B cell (primary cell): ENCODE measurements around the gene G0S2. TPM values are rescaled to one million over a fixed set of nuclear protein-coding genes. Genes with fewer than 3 reads are reported as not detected.

Source experiments
- ATAC-seq: fragments of 200-7000 bp; cut with Tn5 transposase; one replicate; pipeline ENCODE4 v1.10.0; 2021; ENCODE audit warnings: low read depth, mild to moderate bottlenecking, moderate number of reproducible peaks, moderate library complexity
- CTCF ChIA-PET: fragments of 350-600 bp; sonication (Branson Sonifier 250); formaldehyde crosslinking; loops from one replicate; lab custom pipeline; 2021; ENCODE audit warnings: antibody characterized with exemption, inconsistent platforms; lab: Charles Lee
- POLR2A ChIA-PET: fragments of 350-600 bp; sonication (Branson Sonifier 250); formaldehyde crosslinking; loops from one replicate; lab custom pipeline; 2021; ENCODE audit warnings: antibody characterized with exemption; lab: Charles Lee
- DNase-seq: peaks from one replicate; pipeline ENCODE4 v3.0.0; 2013
- H2AFZ ChIP-seq: 2 replicates; pipeline ENCODE4 v1.6.1; 2012; ENCODE audit warnings: mild to moderate bottlenecking, low read depth, low read length; ENCODE audit not compliant: insufficient read depth, poor library complexity, severe bottlenecking
- H3K27ac ChIP-seq, 2 donors: 1 replicate in 1 of 2; 2 replicates in 1 of 2; pipeline ENCODE4 v1.5.1; 2012 to 2013; ENCODE audit warnings: low read length in 2 of 2, mild to moderate bottlenecking in 2 of 2, moderate library complexity in 1 of 2
- H3K27me3 ChIP-seq, 4 experiments: fragments of 200-600 bp in 1 of 4; sonication (generic) in 1 of 4; replicated peaks in 1 of 4; 1 replicate in 2 of 4; 2 replicates in 2 of 4; pipeline versions ENCODE4 v1.6.1 to v1.7.0; 2013 to 2016; ENCODE audit warnings: low read length in 3 of 4, mild to moderate bottlenecking in 2 of 4, mixed read lengths in 1 of 4, moderate library complexity in 1 of 4; ENCODE audit not compliant: insufficient read depth in 4 of 4, control insufficient read depth in 3 of 4; ENCODE audit errors: control extremely low read depth in 1 of 4
- H3K36me3 ChIP-seq, 2 experiments: replicated peaks in 1 of 2; 1 replicate in 1 of 2; 2 replicates in 1 of 2; pipeline versions ENCODE4 v1.6.1 to v1.7.1; 2013; ENCODE audit warnings: low read length in 1 of 2; ENCODE audit not compliant: insufficient read depth in 2 of 2, control insufficient read depth in 1 of 2; ENCODE audit errors: control extremely low read depth in 1 of 2, extremely low read depth in 1 of 2
- H3K4me1 ChIP-seq, 2 donors: fragments of 200-600 bp in 1 of 2; sonication (generic) in 1 of 2; 1 replicate in 1 of 2; 2 replicates in 1 of 2; pipeline versions ENCODE4 v1.5.1 to v1.6.1; 2013 to 2017; ENCODE audit warnings: low read length in 2 of 2; ENCODE audit not compliant: control insufficient read depth in 2 of 2, insufficient read depth in 2 of 2
- H3K4me2 ChIP-seq: replicated peaks from 2 replicates; pipeline ENCODE3; 2012; ENCODE audit warnings: mild to moderate bottlenecking, low read depth, low read length; ENCODE audit not compliant: poor library complexity, severe bottlenecking
- H3K4me3 ChIP-seq, 5 experiments: fragments of 200-600 bp in 1 of 5; sonication (generic) in 1 of 5; 1 replicate in 3 of 5; 2 replicates in 2 of 5; pipeline versions ENCODE4 v1.5.1 to v1.7.0; 2011 to 2016; ENCODE audit warnings: low read length in 4 of 5, mild to moderate bottlenecking in 4 of 5, low read depth in 2 of 5, control low read depth in 1 of 5, moderate library complexity in 1 of 5; ENCODE audit not compliant: insufficient read depth in 1 of 5; ENCODE audit errors: control extremely low read depth in 1 of 5, extremely low read depth in 1 of 5
- H3K79me2 ChIP-seq: fragments of 200-600 bp; sonication (generic); one replicate; pipeline ENCODE4 v1.6.0; 2016; ENCODE audit warnings: low read length; ENCODE audit not compliant: control insufficient read depth, insufficient read depth
- H3K9ac ChIP-seq: fragments of 200-600 bp; sonication (generic); 2 replicates; pipeline ENCODE4 v1.6.1; 2017; ENCODE audit warnings: mild to moderate bottlenecking, low read length, moderate library complexity
- H3K9me3 ChIP-seq, 3 donors: one replicate each; pipeline versions ENCODE4 v1.6.1 to v1.7.1; 2013; ENCODE audit warnings: low read length in 2 of 3; ENCODE audit not compliant: control insufficient read depth in 2 of 3, insufficient read depth in 1 of 3; ENCODE audit errors: control extremely low read depth in 1 of 3
- H4K20me1 ChIP-seq: 2 replicates; pipeline ENCODE4 v1.6.0; 2012; ENCODE audit warnings: mild to moderate bottlenecking, low read length; ENCODE audit not compliant: insufficient read depth, control insufficient read depth, poor library complexity, severe bottlenecking
- H3K27ac Mint-ChIP-seq: one replicate; pipeline ENCODE4 v1.8.0; 2021; ENCODE audit warnings: mixed read lengths
- H3K27me3 Mint-ChIP-seq: one replicate; pipeline ENCODE4 v1.8.0; 2021; ENCODE audit warnings: mixed read lengths
- H3K4me1 Mint-ChIP-seq: one replicate; pipeline ENCODE4 v1.8.0; 2021; ENCODE audit warnings: mixed read lengths
- H3K4me3 Mint-ChIP-seq: one replicate; pipeline ENCODE4 v1.8.0; 2021; ENCODE audit warnings: mixed read lengths
- H3K9me3 Mint-ChIP-seq: one replicate; pipeline ENCODE4 v1.8.0; 2022; ENCODE audit warnings: mixed read lengths; ENCODE audit not compliant: insufficient read depth
- CTCF ChIP-seq: fragments of 200-600 bp; IDR thresholded peaks from one replicate; pipeline ENCODE4 v1.8.0; 2022; ENCODE audit warnings: antibody characterized with exemption, mild to moderate bottlenecking
- EZH2 ChIP-seq: IDR thresholded peaks from 2 replicates; pipeline ENCODE4 v1.6.1; 2012; ENCODE audit warnings: borderline replicate concordance, low read depth, mild to moderate bottlenecking, moderate library complexity, low read length; ENCODE audit not compliant: insufficient read depth, poor library complexity, severe bottlenecking
- WGBS: methylation state at CpG from one replicate; pipeline ENCODE4 v1.1.5; 2013; ENCODE audit warnings: missing lambda C conversion rate; ENCODE audit not compliant: insufficient coverage; 5-methylcytosine and 5-hydroxymethylcytosine counted together
- intact Hi-C: fragments of 100-400 bp; cut with micrococcal nuclease; formaldehyde crosslinking; loops from one replicate; pipeline ENCODE4 v1.10.0; 2022
- polyA plus RNA-seq: library from polyadenylated mRNA; depleted of rRNA; stranded (reverse); fragments of >200 nt; gene quantifications from 2 replicates; pipeline ENCODE4 v1.2.3, GENCODE V29; 2012
- total RNA-seq, 2 donors: library from RNA; stranded (reverse); fragments of 120-200 nt in 1 of 2; gene quantifications; 1 replicate in 1 of 2; 2 replicates in 1 of 2; pipeline versions ENCODE4 v1.2.3 to v1.2.4, GENCODE V29; 2013 to 2022

The G0S2 gene
- total and polyA plus RNA-seq, 2 donors (not counting 1 experiment from before 2014, with no cell fraction given): 6.2 TPM; not detected in 1

- Mint-ChIP-seq H3K4me1 (no peaks in the 10 kb centered on the region), H3K27ac (no peak overlapping the region), H3K9me3 (no peaks in the 10 kb centered on the region), H3K27me3 (peaks cover 8% of the 10 kb centered on the region), H3K4me3 (no peak overlapping the region)
- H3K4me3 ChIP-seq: no peak overlapping the region
- H3K27ac ChIP-seq: no peak overlapping the region
- H2AFZ ChIP-seq: no peak overlapping the region
- no peak overlapping the region for H3K4me2 ChIP-seq
- CTCF ChIA-PET: no interaction called here
- H3K4me1 ChIP-seq: no peaks in the 10 kb centered on the region
- ATAC-seq (no peak), DNase-seq (no peak)
- H4K20me1 ChIP-seq: no peaks in the 10 kb centered on the region
- no peaks in the 10 kb centered on the region for H3K79me2 ChIP-seq
- POLR2A ChIA-PET: no interaction called here
- TF ChIP-seq CTCF (no peak), EZH2 (no peak)
- H3K36me3 ChIP-seq: no peaks in the 10 kb centered on the region
- H3K9me3 ChIP-seq: no peaks in the 10 kb centered on the region
- no peak overlapping the region for H3K9ac ChIP-seq
- no peaks in the 10 kb centered on the region for H3K27me3 ChIP-seq
- 80% methylated on average over 1 of the region's 2 CpGs for WGBS
- intact Hi-C loops: no loop called here
These were observed 42.6 kb downstream of the G0S2 start for GRCh38 chr1:209717818-209718217.

GRCh38 chr1:209720326-209720725 lies 45.1 kb downstream of the G0S2 start:
- ChIA-PET CTCF (no interaction called here), POLR2A (no interaction called here)
- H3K9me3 Mint-ChIP-seq: no peaks in the 10 kb centered on the region
- Histone ChIP-seq H3K4me1 (no peaks in the 10 kb centered on the region), H4K20me1 (no peaks in the 10 kb centered on the region), H3K79me2 (no peaks in the 10 kb centered on the region), H3K9me3 (no peaks in the 10 kb centered on the region), H3K36me3 (no peaks in the 10 kb centered on the region), H3K27ac (no peak overlapping the region), H3K27me3 (no peaks in the 10 kb centered on the region), H3K4me3 (no peak overlapping the region), H3K4me2 (no peak overlapping the region), H3K9ac (no peak overlapping the region), H2AFZ (no peak overlapping the region)
- H3K27me3 Mint-ChIP-seq: no peaks in the 10 kb centered on the region
- ATAC-seq: no peak
- TF ChIP-seq EZH2 (no peak), CTCF (no peak)
- no peaks in the 10 kb centered on the region for H3K4me1 Mint-ChIP-seq
- WGBS: 93% methylated on average over 3 of the region's 4 CpGs
- no peak overlapping the region for H3K27ac Mint-ChIP-seq
- H3K4me3 Mint-ChIP-seq: no peak overlapping the region
- intact Hi-C loops: no loop called here
- DNase-seq: no peak
